Measurements from ENCODE around the gene CPEB4.

DNA sequence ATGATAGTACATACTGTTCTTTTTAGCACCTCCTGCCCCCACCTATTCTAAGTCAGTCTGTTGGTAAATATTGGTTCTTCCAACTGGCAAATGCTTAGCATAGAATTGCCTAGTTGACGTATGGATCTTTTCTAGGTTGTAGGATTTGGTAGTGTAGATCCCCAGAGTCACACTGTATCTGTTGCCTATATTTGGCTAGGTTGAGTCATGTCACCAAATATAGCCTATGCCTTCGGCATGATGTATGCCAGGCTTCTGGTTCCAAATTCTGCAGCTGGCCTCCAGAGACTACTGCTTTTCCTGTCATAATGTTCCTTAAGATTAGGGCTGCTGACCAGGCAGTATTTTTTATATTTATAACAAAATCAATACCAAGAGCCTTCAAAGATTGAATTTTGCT lies 38.2 kb downstream of the CPEB4 start:
- TF ChIP-seq, protein P1, sequence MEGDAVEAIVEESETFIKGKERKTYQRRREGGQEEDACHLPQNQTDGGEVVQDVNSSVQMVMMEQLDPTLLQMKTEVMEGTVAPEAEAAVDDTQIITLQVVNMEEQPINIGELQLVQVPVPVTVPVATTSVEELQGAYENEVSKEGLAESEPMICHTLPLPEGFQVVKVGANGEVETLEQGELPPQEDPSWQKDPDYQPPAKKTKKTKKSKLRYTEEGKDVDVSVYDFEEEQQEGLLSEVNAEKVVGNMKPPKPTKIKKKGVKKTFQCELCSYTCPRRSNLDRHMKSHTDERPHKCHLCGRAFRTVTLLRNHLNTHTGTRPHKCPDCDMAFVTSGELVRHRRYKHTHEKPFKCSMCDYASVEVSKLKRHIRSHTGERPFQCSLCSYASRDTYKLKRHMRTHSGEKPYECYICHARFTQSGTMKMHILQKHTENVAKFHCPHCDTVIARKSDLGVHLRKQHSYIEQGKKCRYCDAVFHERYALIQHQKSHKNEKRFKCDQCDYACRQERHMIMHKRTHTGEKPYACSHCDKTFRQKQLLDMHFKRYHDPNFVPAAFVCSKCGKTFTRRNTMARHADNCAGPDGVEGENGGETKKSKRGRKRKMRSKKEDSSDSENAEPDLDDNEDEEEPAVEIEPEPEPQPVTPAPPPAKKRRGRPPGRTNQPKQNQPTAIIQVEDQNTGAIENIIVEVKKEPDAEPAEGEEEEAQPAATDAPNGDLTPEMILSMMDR (conservative IDR thresholded peaks at IDR 0.05; ENCODE audit: low read depth in 2 of 2), result no peak
- TF ChIP-seq, protein P2, sequence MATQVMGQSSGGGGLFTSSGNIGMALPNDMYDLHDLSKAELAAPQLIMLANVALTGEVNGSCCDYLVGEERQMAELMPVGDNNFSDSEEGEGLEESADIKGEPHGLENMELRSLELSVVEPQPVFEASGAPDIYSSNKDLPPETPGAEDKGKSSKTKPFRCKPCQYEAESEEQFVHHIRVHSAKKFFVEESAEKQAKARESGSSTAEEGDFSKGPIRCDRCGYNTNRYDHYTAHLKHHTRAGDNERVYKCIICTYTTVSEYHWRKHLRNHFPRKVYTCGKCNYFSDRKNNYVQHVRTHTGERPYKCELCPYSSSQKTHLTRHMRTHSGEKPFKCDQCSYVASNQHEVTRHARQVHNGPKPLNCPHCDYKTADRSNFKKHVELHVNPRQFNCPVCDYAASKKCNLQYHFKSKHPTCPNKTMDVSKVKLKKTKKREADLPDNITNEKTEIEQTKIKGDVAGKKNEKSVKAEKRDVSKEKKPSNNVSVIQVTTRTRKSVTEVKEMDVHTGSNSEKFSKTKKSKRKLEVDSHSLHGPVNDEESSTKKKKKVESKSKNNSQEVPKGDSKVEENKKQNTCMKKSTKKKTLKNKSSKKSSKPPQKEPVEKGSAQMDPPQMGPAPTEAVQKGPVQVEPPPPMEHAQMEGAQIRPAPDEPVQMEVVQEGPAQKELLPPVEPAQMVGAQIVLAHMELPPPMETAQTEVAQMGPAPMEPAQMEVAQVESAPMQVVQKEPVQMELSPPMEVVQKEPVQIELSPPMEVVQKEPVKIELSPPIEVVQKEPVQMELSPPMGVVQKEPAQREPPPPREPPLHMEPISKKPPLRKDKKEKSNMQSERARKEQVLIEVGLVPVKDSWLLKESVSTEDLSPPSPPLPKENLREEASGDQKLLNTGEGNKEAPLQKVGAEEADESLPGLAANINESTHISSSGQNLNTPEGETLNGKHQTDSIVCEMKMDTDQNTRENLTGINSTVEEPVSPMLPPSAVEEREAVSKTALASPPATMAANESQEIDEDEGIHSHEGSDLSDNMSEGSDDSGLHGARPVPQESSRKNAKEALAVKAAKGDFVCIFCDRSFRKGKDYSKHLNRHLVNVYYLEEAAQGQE (IDR thresholded peaks at IDR 0.05; ENCODE audit: unreplicated experiment), result no peak
- TF ChIP-seq EZH2 (IDR thresholded peaks at IDR 0.05; ENCODE audit: low read depth, unreplicated experiment) (no peak), CREB1 (CRISPR knock-in tag; IDR thresholded peaks at IDR 0.05; ENCODE audit: low read depth) (no peak), EZH2phosphoT487 (IDR thresholded peaks at IDR 0.05; ENCODE audit: unreplicated experiment) (no peak), POLR2AphosphoS5 (IDR thresholded peaks at IDR 0.05; ENCODE audit: low read depth) (no peak)
- TF ChIP-seq, protein P3, sequence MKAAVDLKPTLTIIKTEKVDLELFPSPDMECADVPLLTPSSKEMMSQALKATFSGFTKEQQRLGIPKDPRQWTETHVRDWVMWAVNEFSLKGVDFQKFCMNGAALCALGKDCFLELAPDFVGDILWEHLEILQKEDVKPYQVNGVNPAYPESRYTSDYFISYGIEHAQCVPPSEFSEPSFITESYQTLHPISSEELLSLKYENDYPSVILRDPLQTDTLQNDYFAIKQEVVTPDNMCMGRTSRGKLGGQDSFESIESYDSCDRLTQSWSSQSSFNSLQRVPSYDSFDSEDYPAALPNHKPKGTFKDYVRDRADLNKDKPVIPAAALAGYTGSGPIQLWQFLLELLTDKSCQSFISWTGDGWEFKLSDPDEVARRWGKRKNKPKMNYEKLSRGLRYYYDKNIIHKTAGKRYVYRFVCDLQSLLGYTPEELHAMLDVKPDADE (IDR thresholded peaks at IDR 0.05), result no peak
